Hematopoietic multipotent progenitor cell treated with erythropoietin and hydrocortisone succinate and interleukin-3 and kit ligand, for 15 days (in vitro differentiated cells): Measurements from ENCODE around the gene PRRC2B.
"Not testable (repeated sequence)": the region's sequence is repeated elsewhere in the genome, so short reads cannot be mapped to it uniquely, and the experiment has no call there.

ENCODE experiments used
- DNase-seq: peaks from one replicate; pipeline ENCODE4 v3.0.0-alpha.2; 2015; ENCODE audit warnings: low spot score

PRRC2B gene

GRCh38 chr9:131487001-131487400, 93.1 kb downstream of the PRRC2B start:
- DNase-seq: no peak

- no peak for DNase-seq
These were observed 93.7 kb downstream of the PRRC2B start for GRCh38 chr9:131487621-131488031.

GRCh38 chr9:131490514-131490913, 96.6 kb downstream of the PRRC2B start:
- no peak for DNase-seq

GRCh38 chr9:131491001-131491710, 97.3 kb downstream of the PRRC2B start:
- no peak for DNase-seq

- no peak for DNase-seq
These were observed 98.2 kb downstream of the PRRC2B start for GRCh38 chr9:131492070-131492469.

GRCh38 chr9:131494296-131494870, 100.5 kb downstream of the PRRC2B start:
- no peak for DNase-seq

- no peak for DNase-seq
These were observed 101.9 kb downstream of the PRRC2B start for GRCh38 chr9:131495785-131496184.

GRCh38 chr9:131496844-131497405, 103.0 kb downstream of the PRRC2B start:
- no peak for DNase-seq

GRCh38 chr9:131499254-131499767, 105.4 kb downstream of the PRRC2B start:
- no peak for DNase-seq

GRCh38 chr9:131500377-131500776, 106.5 kb downstream of the PRRC2B start:
- DNase-seq: no peak

GRCh38 chr9:131500939-131501541, 107.2 kb downstream of the PRRC2B start:
- DNase-seq: no peak

- peak; percentile 46 for DNase-seq
These were observed 109.1 kb downstream of the PRRC2B start, which contains the start of gene POMT1 for GRCh38 chr9:131502781-131503625. POMT1 (plus strand) TSS chr9:131502918; CDS start chr9:131504219, 1,301 bp downstream.

- DNase-seq: no peak
These were observed 110.0 kb downstream of the PRRC2B start for GRCh38 chr9:131503626-131504465.

- DNase-seq: no peak
These were observed 111.1 kb downstream of the PRRC2B start for GRCh38 chr9:131505012-131505411.

GRCh38 chr9:131511416-131511815, 117.5 kb downstream of the PRRC2B start:
- DNase-seq: no peak

GRCh38 chr9:131511880-131512279, 118.0 kb downstream of the PRRC2B start:
- no peak for DNase-seq

GRCh38 chr9:131513177-131513576, 119.3 kb downstream of the PRRC2B start:
- no peak for DNase-seq

- DNase-seq: not testable (repeated sequence)
These were observed 121.7 kb downstream of the PRRC2B start for GRCh38 chr9:131515559-131516031.

- DNase-seq: no peak
These were observed 122.2 kb downstream of the PRRC2B start for GRCh38 chr9:131516100-131516499.

GRCh38 chr9:131516930-131517329, 123.0 kb downstream of the PRRC2B start:
- no peak for DNase-seq

GRCh38 chr9:131517761-131518190, 123.9 kb downstream of the PRRC2B start:
- no peak for DNase-seq
